Nephron (organoid): ENCODE measurements around the gene LCMT1.

Experiments used
- H3K27ac Mint-ChIP-seq, 3 experiments: 2 replicates each; pipeline ENCODE4 v1.8.0; 2020; ENCODE audit warnings: mixed read lengths in 3 of 3, mild to moderate bottlenecking in 2 of 3, moderate library complexity in 1 of 3
- H3K27me3 Mint-ChIP-seq: 2 replicates; pipeline ENCODE4 v1.8.0; 2021; ENCODE audit warnings: low read depth, mild to moderate bottlenecking, moderate library complexity, mixed read lengths
- H3K36me3 Mint-ChIP-seq: 2 replicates; pipeline ENCODE4 v1.8.0; 2020; ENCODE audit warnings: low read depth, mixed read lengths
- H3K4me1 Mint-ChIP-seq: 2 replicates; pipeline ENCODE4 v1.8.0; 2020; ENCODE audit warnings: mixed read lengths
- H3K4me3 Mint-ChIP-seq, 3 experiments: 2 replicates each; pipeline ENCODE4 v1.8.0; 2020; ENCODE audit warnings: mild to moderate bottlenecking in 3 of 3, mixed read lengths in 3 of 3, moderate library complexity in 2 of 3
- H3K9me3 Mint-ChIP-seq: 2 replicates; pipeline ENCODE4 v1.8.0; 2020; ENCODE audit warnings: mixed read lengths
- TF ChIP-seq, protein P1 (sequence below), 3 experiments: fragments of 200-600 bp; sonication (generic); IDR thresholded peaks; one replicate each; pipeline ENCODE4 v1.5.0; 2021; ENCODE audit warnings: antibody characterized with exemption in 3 of 3; ENCODE audit not compliant: unreplicated experiment in 3 of 3

Gene LCMT1

DNA sequence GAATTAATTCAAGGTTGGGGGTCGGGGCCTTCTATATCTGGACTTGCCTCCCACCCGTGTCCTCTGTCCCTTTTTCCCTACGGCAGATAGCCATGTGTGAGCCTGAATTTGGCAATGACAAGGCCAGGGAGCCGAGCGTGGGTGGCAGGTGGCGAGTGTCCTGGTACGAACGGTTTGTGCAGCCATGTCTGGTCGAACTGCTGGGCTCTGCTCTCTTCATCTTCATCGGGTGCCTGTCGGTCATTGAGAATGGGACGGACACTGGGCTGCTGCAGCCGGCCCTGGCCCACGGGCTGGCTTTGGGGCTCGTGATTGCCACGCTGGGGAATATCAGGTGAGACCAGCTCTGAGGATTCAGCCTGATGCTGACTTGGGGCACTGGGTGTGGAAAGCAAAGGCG, 105.6 kb downstream of the LCMT1 start:
- TF ChIP-seq, protein P1, sequence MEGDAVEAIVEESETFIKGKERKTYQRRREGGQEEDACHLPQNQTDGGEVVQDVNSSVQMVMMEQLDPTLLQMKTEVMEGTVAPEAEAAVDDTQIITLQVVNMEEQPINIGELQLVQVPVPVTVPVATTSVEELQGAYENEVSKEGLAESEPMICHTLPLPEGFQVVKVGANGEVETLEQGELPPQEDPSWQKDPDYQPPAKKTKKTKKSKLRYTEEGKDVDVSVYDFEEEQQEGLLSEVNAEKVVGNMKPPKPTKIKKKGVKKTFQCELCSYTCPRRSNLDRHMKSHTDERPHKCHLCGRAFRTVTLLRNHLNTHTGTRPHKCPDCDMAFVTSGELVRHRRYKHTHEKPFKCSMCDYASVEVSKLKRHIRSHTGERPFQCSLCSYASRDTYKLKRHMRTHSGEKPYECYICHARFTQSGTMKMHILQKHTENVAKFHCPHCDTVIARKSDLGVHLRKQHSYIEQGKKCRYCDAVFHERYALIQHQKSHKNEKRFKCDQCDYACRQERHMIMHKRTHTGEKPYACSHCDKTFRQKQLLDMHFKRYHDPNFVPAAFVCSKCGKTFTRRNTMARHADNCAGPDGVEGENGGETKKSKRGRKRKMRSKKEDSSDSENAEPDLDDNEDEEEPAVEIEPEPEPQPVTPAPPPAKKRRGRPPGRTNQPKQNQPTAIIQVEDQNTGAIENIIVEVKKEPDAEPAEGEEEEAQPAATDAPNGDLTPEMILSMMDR (IDR thresholded peaks at IDR 0.05; ENCODE audit: unreplicated experiment in 3 of 3): no peak
- no peaks in the 10 kb centered on the region for H3K36me3 Mint-ChIP-seq
- H3K4me1 Mint-ChIP-seq: no peaks in the 10 kb centered on the region
- no peak overlapping the region for H3K27ac Mint-ChIP-seq
- H3K4me3 Mint-ChIP-seq: no peak overlapping the region
- peaks cover 11% of the 10 kb centered on the region for H3K27me3 Mint-ChIP-seq
- no peaks in the 10 kb centered on the region for H3K9me3 Mint-ChIP-seq

DNA sequence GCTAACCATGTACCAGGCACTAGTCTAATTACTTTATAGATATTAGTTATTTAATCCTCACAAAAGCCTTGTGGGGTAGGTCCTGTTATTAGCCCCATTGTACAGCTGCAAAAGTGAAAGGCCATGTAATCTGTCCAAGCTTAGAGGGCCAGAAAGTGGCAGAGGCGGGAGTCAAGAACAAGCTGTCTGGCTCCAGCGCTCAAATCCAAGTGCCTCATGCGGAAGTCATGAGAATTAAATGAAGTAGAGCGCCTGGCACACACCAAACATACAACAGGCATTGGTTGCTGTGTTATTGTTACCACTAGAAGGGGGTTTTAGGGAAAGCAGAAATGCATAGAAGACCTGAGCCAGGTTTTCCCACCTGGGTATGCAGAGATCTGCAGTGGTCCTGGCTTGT, 106.4 kb downstream of the LCMT1 start:
- Mint-ChIP-seq H3K27me3 (peaks cover 6% of the 10 kb centered on the region), H3K4me3 (no peak overlapping the region), H3K9me3 (no peaks in the 10 kb centered on the region), H3K4me1 (no peaks in the 10 kb centered on the region), H3K36me3 (no peaks in the 10 kb centered on the region), H3K27ac (no peak overlapping the region)
- TF ChIP-seq, protein P1 (IDR thresholded peaks at IDR 0.05; ENCODE audit: unreplicated experiment in 3 of 3): no peak

DNA sequence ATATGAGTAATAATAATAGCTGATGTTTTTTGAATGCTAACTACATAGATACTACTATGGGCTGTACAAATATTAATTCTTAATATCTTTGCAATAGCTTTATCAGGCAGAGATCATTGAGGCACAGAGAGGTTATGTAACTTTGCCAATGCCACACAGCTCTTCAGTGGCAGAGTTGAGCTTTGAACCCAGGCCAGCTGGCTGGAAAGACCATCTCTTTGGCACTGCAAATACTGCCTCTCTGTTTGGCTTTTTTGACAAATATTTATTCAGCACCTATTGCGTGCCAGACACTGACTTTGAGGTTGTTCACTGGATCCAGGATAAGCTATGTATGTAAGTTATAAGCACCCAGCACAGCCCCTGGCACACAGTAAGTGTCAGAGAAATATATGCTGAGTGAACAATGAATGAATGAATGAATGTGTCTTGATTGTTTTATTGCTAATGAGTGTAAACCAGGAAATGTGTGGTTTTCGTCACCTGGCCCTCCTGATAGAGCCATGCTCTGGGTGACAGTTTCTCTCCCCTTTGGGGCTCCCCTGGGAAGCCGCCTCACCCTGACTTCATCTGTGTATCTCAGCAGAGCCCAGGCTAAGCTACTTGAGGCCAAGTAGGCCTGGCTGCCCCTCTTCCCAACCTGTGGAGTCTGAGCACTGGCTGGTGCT, 107.7 kb downstream of the LCMT1 start:
- Mint-ChIP-seq H3K4me3 (no peak overlapping the region), H3K36me3 (no peaks in the 10 kb centered on the region), H3K27me3 (peaks cover 4% of the 10 kb centered on the region), H3K9me3 (no peaks in the 10 kb centered on the region), H3K4me1 (no peaks in the 10 kb centered on the region), H3K27ac (no peak overlapping the region)
- TF ChIP-seq, protein P1 (IDR thresholded peaks at IDR 0.05; ENCODE audit: unreplicated experiment in 3 of 3): no peak

DNA sequence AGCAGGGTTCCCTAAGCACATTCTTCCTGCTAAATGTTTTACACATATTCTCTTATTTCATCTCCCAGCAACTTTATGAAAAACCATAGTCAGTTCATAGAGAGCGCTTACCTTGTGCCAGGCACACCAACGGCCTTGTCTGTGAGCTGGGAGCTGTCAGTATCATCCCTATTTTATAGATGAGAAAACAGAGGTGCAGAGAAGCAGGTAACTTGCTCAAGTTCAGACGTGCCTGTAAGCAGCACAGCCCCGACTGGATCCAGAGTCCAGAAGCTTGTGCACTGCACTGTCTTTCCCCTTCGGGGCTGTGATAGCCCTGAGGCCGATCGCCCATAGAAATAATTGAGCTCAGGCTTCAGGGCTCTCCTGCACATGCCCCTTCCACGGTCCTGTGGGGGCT, 111.4 kb downstream of the LCMT1 start:
- Mint-ChIP-seq H3K27ac (no peak overlapping the region), H3K9me3 (no peaks in the 10 kb centered on the region), H3K27me3 (no peaks in the 10 kb centered on the region), H3K4me1 (no peaks in the 10 kb centered on the region), H3K36me3 (no peaks in the 10 kb centered on the region), H3K4me3 (no peak overlapping the region)
- TF ChIP-seq, protein P1 (IDR thresholded peaks at IDR 0.05; ENCODE audit: unreplicated experiment in 3 of 3): no peak

DNA sequence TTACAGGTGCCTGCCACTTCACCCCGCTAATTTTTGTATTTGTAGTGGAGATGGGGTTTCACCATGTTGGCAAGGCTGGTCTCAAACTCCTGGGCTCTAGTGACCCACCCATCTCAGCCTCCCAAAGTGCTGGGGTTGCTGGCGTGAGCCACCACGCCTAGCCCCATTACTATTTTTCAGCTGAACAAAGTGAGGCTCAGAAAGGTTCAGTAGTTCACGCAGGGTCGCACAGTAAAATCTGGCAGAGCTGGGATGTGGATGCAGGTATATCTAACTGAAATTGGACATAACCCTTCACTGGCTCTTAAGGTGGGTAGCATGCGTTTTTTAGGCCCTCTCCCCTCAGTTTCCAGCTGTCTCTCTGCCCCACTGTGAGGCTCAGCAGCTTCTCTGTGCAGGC, 112.4 kb downstream of the LCMT1 start:
- Mint-ChIP-seq H3K4me3 (no peak overlapping the region), H3K36me3 (no peaks in the 10 kb centered on the region), H3K27ac (no peak overlapping the region), H3K4me1 (no peaks in the 10 kb centered on the region), H3K27me3 (no peaks in the 10 kb centered on the region), H3K9me3 (no peaks in the 10 kb centered on the region)
- TF ChIP-seq, protein P1 (IDR thresholded peaks at IDR 0.05; ENCODE audit: unreplicated experiment in 3 of 3): no peak

DNA sequence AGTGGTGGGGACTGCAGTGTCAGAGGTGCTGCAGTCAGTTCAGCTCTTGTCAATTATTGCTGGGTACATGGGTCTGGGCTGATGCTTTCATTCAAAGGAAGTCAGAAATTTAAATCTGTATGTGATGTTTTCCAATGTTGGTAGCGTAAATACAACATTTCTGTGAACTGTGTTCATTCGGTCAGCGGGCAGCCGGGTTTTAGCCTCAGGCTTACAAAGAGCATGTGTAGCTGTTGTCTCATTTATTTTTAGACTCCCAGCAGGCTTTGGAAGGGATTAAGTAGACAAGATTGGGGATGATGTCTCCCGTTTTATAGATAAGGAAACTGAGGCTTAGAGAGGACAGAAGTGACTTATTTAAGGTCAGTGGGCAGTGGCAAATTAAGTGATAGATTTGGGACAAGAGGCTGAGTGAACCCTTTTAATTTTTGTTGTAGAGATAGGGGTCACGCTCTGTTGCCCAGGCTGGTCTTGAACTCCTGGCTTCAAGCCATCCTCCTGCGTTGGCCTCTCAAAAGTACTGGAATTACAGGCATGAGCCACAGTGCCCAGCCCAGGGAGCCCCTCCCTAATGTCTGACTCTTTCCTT, 113.3 kb downstream of the LCMT1 start:
- Mint-ChIP-seq H3K4me1 (no peaks in the 10 kb centered on the region), H3K9me3 (no peaks in the 10 kb centered on the region), H3K27me3 (no peaks in the 10 kb centered on the region), H3K36me3 (no peaks in the 10 kb centered on the region), H3K27ac (no peak overlapping the region), H3K4me3 (no peak overlapping the region)
- TF ChIP-seq, protein P1 (IDR thresholded peaks at IDR 0.05; ENCODE audit: unreplicated experiment in 3 of 3): no peak
